GM18499 (cell line): ENCODE data around the gene PLEKHO1.
"Not testable (repeated sequence)": the region's sequence is repeated elsewhere in the genome, so short reads cannot be mapped to it uniquely, and the experiment has no call there.

Experiments used
- ATAC-seq: cut with Tn5 transposase; IDR thresholded peaks from one replicate; pipeline ENCODE4 v1.9.1; 2021; ENCODE audit warnings: moderate number of reproducible peaks; ENCODE audit not compliant: insufficient read depth, unreplicated experiment

The PLEKHO1 gene

GRCh38 chr1:150168960-150169601 is 19.4 kb downstream of the PLEKHO1 start:
- ATAC-seq = no peak

- no peak for ATAC-seq
These were observed 22.1 kb downstream of the PLEKHO1 start for GRCh38 chr1:150171801-150172200.

GRCh38 chr1:150173141-150173585 is 23.4 kb downstream of the PLEKHO1 start:
- no peak for ATAC-seq

GRCh38 chr1:150176593-150176992 is 26.9 kb downstream of the PLEKHO1 start:
- ATAC-seq = no peak

- ATAC-seq = no peak
These were observed 28.8 kb downstream of the PLEKHO1 start for GRCh38 chr1:150178548-150178947.

GRCh38 chr1:150179867-150180266 is 30.2 kb downstream of the PLEKHO1 start:
- no peak for ATAC-seq

- no peak for ATAC-seq
These were observed 30.8 kb downstream of the PLEKHO1 start for GRCh38 chr1:150180474-150180873.

- ATAC-seq = no peak
These were observed 32.5 kb downstream of the PLEKHO1 start for GRCh38 chr1:150182247-150182646.

- ATAC-seq = no peak
These were observed 33.3 kb downstream of the PLEKHO1 start for GRCh38 chr1:150183061-150183460.

- no peak for ATAC-seq
These were observed 35.8 kb downstream of the PLEKHO1 start for GRCh38 chr1:150185481-150185880.

- ATAC-seq = not testable (repeated sequence)
These were observed 36.7 kb downstream of the PLEKHO1 start for GRCh38 chr1:150186438-150186788.

- no peak for ATAC-seq
These were observed 37.3 kb downstream of the PLEKHO1 start for GRCh38 chr1:150186789-150187559.

GRCh38 chr1:150187560-150187931 is 37.8 kb downstream of the PLEKHO1 start:
- ATAC-seq = no peak

GRCh38 chr1:150192012-150192411 is 42.3 kb downstream of the PLEKHO1 start:
- no peak for ATAC-seq

- ATAC-seq = no peak
These were observed 44.8 kb downstream of the PLEKHO1 start for GRCh38 chr1:150194381-150195031.

- ATAC-seq = no peak
These were observed 46.7 kb downstream of the PLEKHO1 start for GRCh38 chr1:150196417-150196816.

- no peak for ATAC-seq
These were observed 57.7 kb downstream of the PLEKHO1 start for GRCh38 chr1:150207281-150207971.

- ATAC-seq = not testable (repeated sequence)
These were observed 58.7 kb downstream of the PLEKHO1 start for GRCh38 chr1:150208460-150208859.
